Upper lobe of left lung (tissue), 4 donors: ENCODE data around the gene FCSK.

Source experiments
- CTCF ChIP-seq, 6 experiments: fragments of 450-650 bp in 4 of 6; fragments of 200-600 bp in 2 of 6; sonication (generic) in 2 of 6; IDR thresholded peaks; one replicate each; pipeline ENCODE4 v1.5.1; 2016 to 2019; ENCODE audit warnings: antibody characterized with exemption in 6 of 6
- POLR2A ChIP-seq, 4 donors: fragments of 450-650 bp; IDR thresholded peaks; one replicate each; pipeline ENCODE4 v1.5.1; 2016 to 2017; ENCODE audit warnings: antibody characterized with exemption in 4 of 4, mild to moderate bottlenecking in 2 of 4
- POLR2AphosphoS5 ChIP-seq, 2 donors: sonication (generic); formaldehyde crosslinking; IDR thresholded peaks; one replicate each; pipeline ENCODE4 v1.5.1; 2017; ENCODE audit warnings: antibody characterized with exemption in 2 of 2

GRCh38 chr16:70511833-70512232 lies 57.4 kb downstream of the FCSK start:
- TF ChIP-seq CTCF (IDR thresholded peaks at IDR 0.05) (no peak), POLR2A (IDR thresholded peaks at IDR 0.05) (no peak), POLR2AphosphoS5 (IDR thresholded peaks at IDR 0.05) (no peak)
